Activated CD4-positive, alpha-beta T cell treated with anti-CD3 and anti-CD28 coated beads for 36 hours (primary cell): Measurements from ENCODE around the gene TMEM221. TPM values are rescaled to one million over a fixed set of nuclear protein-coding genes. Genes with fewer than 3 reads are reported as not detected.

Experiments
- ATAC-seq: fragments of 200-7000 bp; cut with Tn5 transposase; one replicate; pipeline ENCODE4 v1.10.0; 2021; ENCODE audit warnings: mild to moderate bottlenecking, moderate library complexity
- CTCF ChIA-PET: fragments of 350-600 bp; sonication (Branson Sonifier 250); formaldehyde crosslinking; loops from one replicate; lab custom pipeline; 2021; ENCODE audit warnings: antibody characterized with exemption; lab: Charles Lee
- POLR2A ChIA-PET: fragments of 350-600 bp; sonication (Branson Sonifier 250); formaldehyde crosslinking; loops from one replicate; lab custom pipeline; 2021; ENCODE audit warnings: antibody characterized with exemption, inconsistent platforms; lab: Charles Lee
- DNase-seq: peaks from one replicate; pipeline ENCODE4 v3.0.0-alpha.2; 2020
- H3K27ac Mint-ChIP-seq: one replicate; pipeline ENCODE4 v1.8.0; 2021; ENCODE audit warnings: mixed read lengths
- H3K27me3 Mint-ChIP-seq: one replicate; pipeline ENCODE4 v1.8.0; 2021; ENCODE audit warnings: mixed read lengths
- H3K36me3 Mint-ChIP-seq: one replicate; pipeline ENCODE4 v1.8.0; 2021; ENCODE audit warnings: low read depth, mixed read lengths
- H3K4me1 Mint-ChIP-seq: one replicate; pipeline ENCODE4 v1.8.0; 2021; ENCODE audit warnings: mixed read lengths
- H3K4me3 Mint-ChIP-seq: one replicate; pipeline ENCODE4 v1.8.0; 2021; ENCODE audit warnings: mild to moderate bottlenecking, moderate library complexity, mixed read lengths
- H3K9me3 Mint-ChIP-seq: one replicate; pipeline ENCODE4 v1.8.0; 2021; ENCODE audit warnings: low read depth, mixed read lengths
- intact Hi-C, 2 experiments: fragments of 100-400 bp; cut with DNase I in 1 of 2; cut with micrococcal nuclease in 1 of 2; formaldehyde crosslinking; loops; one replicate each; pipeline versions ENCODE4 v1.14.2 to v1.15.1; 2022 to 2024; cut with DNase I, micrococcal nuclease
- total RNA-seq, 2 experiments: library from RNA; stranded (reverse); gene quantifications; one replicate each; pipeline ENCODE4 v1.2.3, GENCODE V29; 2021

The TMEM221 gene
- total RNA-seq, 2 experiments from 2014 or later: not detected

DNA sequence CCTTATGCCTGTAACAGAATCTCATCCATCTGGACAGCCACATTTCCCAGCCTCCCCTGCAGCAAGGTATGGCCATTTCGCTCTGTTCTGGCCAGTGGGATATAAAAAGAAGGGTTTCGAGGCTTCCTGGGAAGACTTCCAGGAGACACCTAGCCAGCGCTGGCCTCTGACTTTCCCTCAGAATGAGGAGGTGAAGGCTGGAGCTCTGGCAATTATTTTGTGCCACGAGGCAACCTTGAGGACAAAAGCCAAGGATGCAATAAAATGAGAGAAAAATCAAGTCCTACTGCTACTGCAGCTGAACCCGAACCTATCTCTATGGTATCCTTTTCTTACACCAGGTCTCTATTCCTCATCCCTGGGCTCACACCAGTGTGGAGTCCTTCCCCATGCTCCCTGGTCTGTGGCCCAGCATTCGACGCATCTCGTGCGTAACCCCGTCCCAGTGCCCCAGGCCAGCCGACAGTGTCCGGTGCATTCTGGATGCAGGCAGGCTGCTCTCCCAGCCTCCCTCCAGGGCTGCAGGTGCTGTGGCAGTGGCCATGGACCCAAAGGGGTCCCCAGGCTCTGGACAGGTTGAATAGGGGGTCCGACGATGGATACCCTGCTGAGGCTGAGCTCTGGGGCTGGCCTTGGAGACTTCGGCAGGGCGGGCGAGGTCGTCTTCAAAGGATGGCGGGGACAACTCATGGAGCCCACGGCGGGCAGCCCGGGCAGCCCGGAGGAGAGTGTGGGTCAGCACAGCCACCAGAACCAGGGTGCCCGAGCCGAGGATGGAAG lies 12.2 kb downstream of the TMEM221 start:
- ChIA-PET POLR2A (no interaction called here), CTCF (interaction anchor here (1.0 to 1.5 kb wide), 3 partner anchors 9 to 25 kb away, joined by 3 to 5 read pairs (median 3); partner anchors contain the start of gene TMEM221)
- no peaks in the 10 kb centered on the region for H3K9me3 Mint-ChIP-seq
- H3K4me1 Mint-ChIP-seq: no peaks in the 10 kb centered on the region
- ATAC-seq: no peak
- no peak overlapping the region for H3K27ac Mint-ChIP-seq
- no peak overlapping the region for H3K4me3 Mint-ChIP-seq
- DNase-seq: no peak
- intact Hi-C loops: no loop called here
- H3K27me3 Mint-ChIP-seq: no peaks in the 10 kb centered on the region
- H3K36me3 Mint-ChIP-seq: no peaks in the 10 kb centered on the region

DNA sequence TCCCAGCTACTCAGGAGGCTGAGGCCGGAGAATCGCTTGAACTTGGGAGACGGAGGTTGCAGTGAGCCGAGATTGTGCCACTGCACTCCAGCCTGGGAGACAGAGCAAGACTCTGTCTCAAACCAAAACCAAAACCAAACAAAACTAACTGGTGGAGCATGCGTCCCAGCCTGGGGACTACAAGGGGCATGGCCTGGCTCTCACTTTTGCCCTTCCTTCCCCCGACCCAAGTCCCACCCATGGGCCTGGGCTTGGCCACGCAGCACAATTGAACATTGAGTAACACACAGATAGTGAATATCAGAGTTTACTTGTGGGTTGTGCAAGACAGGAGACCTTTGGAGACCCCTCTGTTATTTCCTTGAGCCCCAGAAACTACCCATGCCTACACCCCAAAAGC lies 13.2 kb downstream of the TMEM221 start:
- no peaks in the 10 kb centered on the region for H3K4me1 Mint-ChIP-seq
- ATAC-seq (no peak), DNase-seq (no peak)
- H3K9me3 Mint-ChIP-seq: no peaks in the 10 kb centered on the region
- no peaks in the 10 kb centered on the region for H3K27me3 Mint-ChIP-seq
- CTCF ChIA-PET: interaction anchor here (1.0 kb wide), 1 partner anchor 25 kb away, joined by 3 read pairs; no protein-coding TSS in a partner anchor
- no peak overlapping the region for H3K4me3 Mint-ChIP-seq
- H3K36me3 Mint-ChIP-seq: no peaks in the 10 kb centered on the region
- intact Hi-C loops: no loop called here
- H3K27ac Mint-ChIP-seq: no peak overlapping the region
- POLR2A ChIA-PET: no interaction called here

DNA sequence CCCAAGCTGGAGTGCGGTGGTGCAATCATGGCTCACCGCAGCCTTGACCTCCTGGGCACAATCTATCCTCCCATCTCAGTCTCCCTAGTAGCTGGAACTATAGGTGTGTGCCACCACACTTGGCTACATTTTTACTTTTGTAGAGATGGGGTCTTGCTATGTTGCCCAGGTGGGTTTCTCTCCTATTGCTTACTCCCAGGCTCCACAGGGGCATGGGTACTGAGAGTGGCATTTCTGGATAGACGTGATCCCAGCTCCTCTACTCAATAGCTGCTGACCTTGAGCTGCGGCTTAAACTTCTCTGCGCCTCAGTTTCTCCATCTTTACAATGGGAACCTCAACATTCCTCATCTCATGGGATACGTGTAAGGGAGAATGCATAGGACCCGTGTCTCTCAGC lies 17.1 kb downstream of the TMEM221 start:
- Mint-ChIP-seq H3K36me3 (no peaks in the 10 kb centered on the region), H3K27me3 (no peaks in the 10 kb centered on the region), H3K27ac (no peak overlapping the region), H3K4me3 (no peak overlapping the region), H3K9me3 (no peaks in the 10 kb centered on the region), H3K4me1 (no peaks in the 10 kb centered on the region)
- POLR2A ChIA-PET: no interaction called here
- ATAC-seq (no peak), DNase-seq (no peak)
- CTCF ChIA-PET: no interaction called here
- intact Hi-C loops: no loop called here

DNA sequence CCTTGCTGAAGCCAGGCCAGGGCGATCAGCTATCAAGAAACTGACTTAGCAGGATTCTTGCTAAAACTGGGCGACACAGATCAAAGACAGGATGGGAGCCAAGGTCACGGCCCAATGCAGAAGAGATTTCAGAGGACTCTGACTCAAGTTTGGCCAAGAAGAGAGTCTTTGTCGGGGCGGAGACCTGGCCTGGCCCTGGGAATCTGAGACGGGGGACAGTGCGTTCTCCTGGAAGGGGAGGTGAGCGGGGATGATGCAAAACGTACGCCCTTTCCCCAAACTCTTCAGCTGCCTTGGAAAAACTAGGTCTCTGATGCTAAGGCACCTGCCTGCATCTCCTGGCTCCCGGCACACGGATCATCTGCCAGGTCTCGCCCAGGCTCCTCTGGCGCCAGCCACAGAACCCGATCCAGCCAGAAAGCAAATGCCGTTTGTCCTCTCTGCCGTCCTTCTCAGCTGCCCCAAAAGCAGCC lies 18.8 kb downstream of the TMEM221 start:
- Mint-ChIP-seq H3K36me3 (no peaks in the 10 kb centered on the region), H3K9me3 (no peaks in the 10 kb centered on the region), H3K4me1 (no peaks in the 10 kb centered on the region), H3K4me3 (no peak overlapping the region), H3K27ac (no peak overlapping the region), H3K27me3 (no peaks in the 10 kb centered on the region)
- ATAC-seq: no peak
- ChIA-PET CTCF (interaction anchor here (1.0 kb wide), 1 partner anchor 64 kb away, joined by 6 read pairs; no protein-coding TSS in a partner anchor), POLR2A (no interaction called here)
- DNase-seq: no peak
- intact Hi-C loops: no loop called here

DNA sequence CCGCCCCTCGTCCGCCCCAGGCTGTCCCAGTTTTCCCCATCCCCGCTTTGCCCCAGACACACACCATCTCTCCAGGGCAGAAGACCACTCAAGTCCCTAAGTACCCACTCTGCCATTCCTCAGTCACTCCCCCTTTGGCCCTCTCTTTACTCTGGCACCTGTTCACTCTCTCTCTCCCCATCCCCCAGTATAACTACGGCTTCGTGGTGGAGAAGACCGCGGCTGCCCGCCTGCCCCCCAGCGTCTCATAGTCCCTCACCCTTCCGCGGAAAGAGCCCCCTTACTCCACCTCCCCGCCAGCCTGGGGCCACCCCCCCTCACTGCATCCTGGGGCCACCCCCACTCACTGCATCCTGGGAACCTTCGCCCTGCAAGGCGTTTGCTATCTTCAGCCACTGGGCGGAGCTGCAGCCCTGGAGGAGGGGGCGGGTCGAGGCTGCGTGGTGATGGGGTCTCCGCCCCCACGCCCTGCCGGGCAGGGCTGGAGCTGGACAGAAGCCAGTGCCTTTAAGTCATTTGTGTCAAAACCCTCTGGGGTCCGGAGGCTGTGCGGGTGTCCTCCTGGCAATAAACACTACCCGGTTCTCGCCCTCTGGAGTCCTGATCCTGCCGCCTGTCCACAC lies 23.6 kb downstream of the TMEM221 start:
- peaks cover 6% of the 10 kb centered on the region for H3K36me3 Mint-ChIP-seq
- no peaks in the 10 kb centered on the region for H3K27me3 Mint-ChIP-seq
- ATAC-seq (peak; percentile 42), DNase-seq (peak; percentile 58)
- ChIA-PET CTCF (interaction anchor here (0.6 kb wide), 1 partner anchor 147 kb away, joined by 3 read pairs; no protein-coding TSS in a partner anchor), POLR2A (no interaction called here)
- no peak overlapping the region for H3K4me3 Mint-ChIP-seq
- peaks cover 4% of the 10 kb centered on the region for H3K4me1 Mint-ChIP-seq
- H3K27ac Mint-ChIP-seq: no peak overlapping the region
- no peaks in the 10 kb centered on the region for H3K9me3 Mint-ChIP-seq
- intact Hi-C loops: no loop called here

DNA sequence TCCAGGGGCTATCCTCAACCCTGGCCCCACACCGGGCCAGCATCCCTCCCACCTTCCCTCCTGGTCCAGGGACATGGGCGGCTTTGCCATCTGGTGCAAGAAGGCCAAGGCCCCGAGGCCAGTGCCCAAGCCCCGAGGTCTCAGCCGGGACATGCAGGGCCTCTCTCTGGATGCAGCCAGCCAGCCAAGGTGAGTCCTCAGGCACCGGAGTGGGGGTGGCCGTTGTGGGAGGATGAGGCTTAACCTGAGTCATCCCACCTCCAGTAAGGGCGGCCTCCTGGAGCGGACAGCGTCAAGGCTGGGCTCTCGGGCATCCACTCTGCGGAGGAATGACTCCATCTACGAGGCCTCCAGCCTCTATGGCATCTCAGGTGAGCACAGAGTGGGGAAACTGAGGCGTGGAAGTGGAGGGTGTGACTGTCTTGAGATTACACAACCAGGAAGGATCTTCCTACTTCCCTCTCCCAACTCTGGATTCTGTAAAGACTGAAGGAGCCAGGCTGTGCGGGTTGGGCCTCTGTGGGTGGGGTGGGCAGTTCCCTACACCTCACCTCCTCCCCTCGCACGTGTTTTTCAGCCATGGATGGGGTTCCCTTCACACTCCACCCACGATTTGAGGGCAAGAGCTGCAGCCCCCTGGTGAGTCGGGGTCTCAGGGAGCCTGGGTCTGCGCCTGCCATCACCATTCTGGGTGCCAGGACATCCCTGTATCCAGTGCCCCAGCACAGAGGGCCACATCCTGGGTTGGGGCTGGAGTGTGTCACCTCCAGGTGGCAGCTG lies 24.8 kb downstream of the TMEM221 start:
- Mint-ChIP-seq H3K4me1 (peaks cover 11% of the 10 kb centered on the region), H3K4me3 (no peak overlapping the region), H3K27ac (no peak overlapping the region), H3K36me3 (peaks cover 6% of the 10 kb centered on the region), H3K27me3 (no peaks in the 10 kb centered on the region), H3K9me3 (no peaks in the 10 kb centered on the region)
- ATAC-seq (no peak), DNase-seq (no peak)
- intact Hi-C loops: no loop called here
- POLR2A ChIA-PET: no interaction called here
- CTCF ChIA-PET: interaction anchor here (0.6 kb wide), 3 partner anchors 29 to 148 kb away, joined by 3 read pairs; no protein-coding TSS in a partner anchor

DNA sequence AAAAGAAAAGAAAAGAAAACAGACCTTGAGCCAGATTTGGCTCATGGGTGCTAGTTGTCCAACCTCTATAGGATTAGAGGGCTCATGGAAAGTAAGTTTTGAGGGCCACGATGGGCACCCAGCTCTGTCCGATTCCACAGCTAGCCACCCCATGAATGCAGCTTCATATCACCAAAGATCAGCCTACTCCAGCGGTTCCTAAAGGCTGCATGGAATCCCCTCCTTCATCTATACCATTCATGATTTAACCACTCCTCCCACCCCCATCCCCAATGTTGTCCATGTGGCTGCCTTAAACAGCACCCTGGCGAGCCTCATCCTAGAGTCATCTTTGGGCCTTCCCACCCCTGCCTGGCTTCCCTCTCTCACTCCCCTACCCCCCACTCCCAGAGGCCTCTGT lies 26.5 kb downstream of the TMEM221 start:
- intact Hi-C loops: no loop called here
- DNase-seq (no peak), ATAC-seq (no peak)
- no peak overlapping the region for H3K4me3 Mint-ChIP-seq
- peaks cover 7% of the 10 kb centered on the region for H3K36me3 Mint-ChIP-seq
- H3K27me3 Mint-ChIP-seq: no peaks in the 10 kb centered on the region
- H3K9me3 Mint-ChIP-seq: no peaks in the 10 kb centered on the region
- ChIA-PET CTCF (no interaction called here), POLR2A (interaction anchor here (0.7 kb wide), 1 partner anchor 671 kb away, joined by 6 read pairs; no protein-coding TSS in a partner anchor)
- peaks cover 11% of the 10 kb centered on the region for H3K4me1 Mint-ChIP-seq
- no peak overlapping the region for H3K27ac Mint-ChIP-seq

DNA sequence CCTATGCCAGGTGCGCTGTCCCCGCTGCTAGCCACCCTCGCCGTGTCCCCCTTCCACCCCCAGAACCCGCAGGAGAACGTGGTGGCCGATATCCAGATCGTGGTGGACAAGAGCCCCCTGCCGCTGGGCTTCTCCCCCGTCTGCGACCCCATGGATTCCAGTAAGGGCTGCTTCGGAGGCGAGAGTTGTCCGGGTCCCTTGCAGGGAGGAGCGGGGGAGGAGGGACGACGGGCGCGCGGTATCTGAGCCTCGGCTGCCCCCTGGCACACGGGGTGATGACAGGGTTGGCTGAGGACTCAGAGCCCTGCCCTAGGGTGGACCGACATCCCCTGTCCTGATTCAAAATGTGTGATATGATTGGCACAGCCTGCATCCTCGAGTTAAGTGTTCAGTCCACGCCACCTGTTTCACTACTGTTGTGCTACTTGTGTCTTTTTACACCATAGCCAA lies 28.0 kb downstream of the TMEM221 start:
- DNase-seq: peak; percentile 49
- Mint-ChIP-seq H3K4me1 (peaks cover 11% of the 10 kb centered on the region), H3K9me3 (no peaks in the 10 kb centered on the region), H3K36me3 (peaks cover 8% of the 10 kb centered on the region), H3K27me3 (no peaks in the 10 kb centered on the region), H3K27ac (peak overlapping the region; percentile 74), H3K4me3 (peak overlapping the region; percentile 91)
- ATAC-seq: peak; percentile 20
- CTCF ChIA-PET: no interaction called here
- POLR2A ChIA-PET: interaction anchor here (1.9 kb wide), 1 partner anchor 14 kb away, joined by 10 read pairs; the partner anchor contains the start of gene BST2
- intact Hi-C loops: loop anchor here in 1 of 2 experiments (1.0 kb wide), 4 partner anchors 30 to 345 kb away; partner anchors contain the start of genes HAUS8, MYO9B, SLC27A1 and USE1

DNA sequence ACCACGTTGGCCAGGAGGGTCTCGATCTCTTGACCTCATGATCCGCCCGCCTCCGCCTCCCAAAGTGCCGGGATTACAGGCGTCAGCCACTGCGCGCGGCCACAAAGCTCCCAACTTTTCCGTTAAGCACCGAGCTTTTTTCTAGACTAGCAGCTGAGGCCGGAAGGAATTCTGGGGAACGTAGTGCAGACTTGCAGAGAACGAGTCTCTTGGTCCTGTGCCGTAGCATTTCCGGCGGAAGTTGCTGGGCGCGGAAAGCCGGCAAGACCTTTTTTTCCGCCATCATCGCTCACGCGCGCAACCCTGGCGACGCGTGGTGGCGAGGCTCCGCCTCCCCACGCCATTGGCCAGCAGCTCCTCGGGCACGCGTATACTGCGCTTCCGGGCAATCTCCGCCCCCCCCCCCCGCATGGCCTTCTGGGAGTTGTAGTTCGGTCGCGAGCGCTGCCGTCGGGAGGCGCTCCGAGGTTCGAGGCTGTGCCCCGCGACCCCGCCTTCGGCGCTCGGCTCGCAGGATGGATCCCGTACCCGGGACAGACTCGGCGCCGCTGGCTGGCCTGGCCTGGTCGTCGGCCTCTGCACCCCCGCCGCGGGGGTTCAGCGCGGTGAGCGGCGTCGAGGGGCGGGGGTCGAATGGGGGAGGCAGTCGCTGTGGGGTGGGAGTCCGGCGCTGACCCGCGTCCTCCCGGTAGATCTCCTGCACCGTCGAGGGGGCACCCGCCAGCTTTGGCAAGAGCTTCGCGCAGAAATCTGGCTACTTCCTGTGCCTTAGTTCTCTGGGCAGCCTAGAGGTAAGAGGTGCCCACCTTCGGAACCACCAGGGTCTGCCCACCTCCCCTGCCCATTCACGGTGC lies 28.6 kb downstream of the TMEM221 start, which contains the start of gene MVB12A:
Gene MVB12A, plus strand, starts transcription at position 427 of the 854 bp plus-strand sequence. Its CDS starts 89 bp downstream, at position 516.
- Mint-ChIP-seq H3K27ac (peak within 1 kb of the TSS; percentile 87), H3K36me3 (peaks cover 8% of the 10 kb centered on the region), H3K27me3 (no peaks in the 10 kb centered on the region), H3K4me3 (peak within 1 kb of the TSS; percentile 91), H3K9me3 (no peaks in the 10 kb centered on the region), H3K4me1 (peaks cover 11% of the 10 kb centered on the region)
- intact Hi-C loops: loop anchor here (1.0 to 5.0 kb wide), 14 partner anchors 14 to 1343 kb away; partner anchors contain the start of genes GTPBP3 (in 2 of the 2), BABAM1 (in 1 of the 2), BST2 (in 1 of the 2) and COLGALT1 (in 1 of the 2)
- ChIA-PET CTCF (interaction anchor here (0.6 to 1.5 kb wide), 13 partner anchors 9 to 428 kb away, joined by 3 to 9 read pairs (median 4); partner anchors contain the start of genes DDA1 and JAK3), POLR2A (interaction anchor here (1.1 to 1.9 kb wide), 3 partner anchors 14 to 185 kb away, joined by 4 to 10 read pairs (median 5); partner anchors contain the start of genes BST2 and DDA1)
- ATAC-seq (peak; percentile 95), DNase-seq (peak; percentile 97)
